ENCODE measurements around the gene PITPNC1.

GRCh38 chr17:67575325-67575724, 198.2 kb downstream of the PITPNC1 start:
- no peak for TF ChIP-seq POLR2A (IDR thresholded peaks at IDR 0.05; ENCODE audit: low read depth, low read length)
- TF ChIP-seq, protein P1, sequence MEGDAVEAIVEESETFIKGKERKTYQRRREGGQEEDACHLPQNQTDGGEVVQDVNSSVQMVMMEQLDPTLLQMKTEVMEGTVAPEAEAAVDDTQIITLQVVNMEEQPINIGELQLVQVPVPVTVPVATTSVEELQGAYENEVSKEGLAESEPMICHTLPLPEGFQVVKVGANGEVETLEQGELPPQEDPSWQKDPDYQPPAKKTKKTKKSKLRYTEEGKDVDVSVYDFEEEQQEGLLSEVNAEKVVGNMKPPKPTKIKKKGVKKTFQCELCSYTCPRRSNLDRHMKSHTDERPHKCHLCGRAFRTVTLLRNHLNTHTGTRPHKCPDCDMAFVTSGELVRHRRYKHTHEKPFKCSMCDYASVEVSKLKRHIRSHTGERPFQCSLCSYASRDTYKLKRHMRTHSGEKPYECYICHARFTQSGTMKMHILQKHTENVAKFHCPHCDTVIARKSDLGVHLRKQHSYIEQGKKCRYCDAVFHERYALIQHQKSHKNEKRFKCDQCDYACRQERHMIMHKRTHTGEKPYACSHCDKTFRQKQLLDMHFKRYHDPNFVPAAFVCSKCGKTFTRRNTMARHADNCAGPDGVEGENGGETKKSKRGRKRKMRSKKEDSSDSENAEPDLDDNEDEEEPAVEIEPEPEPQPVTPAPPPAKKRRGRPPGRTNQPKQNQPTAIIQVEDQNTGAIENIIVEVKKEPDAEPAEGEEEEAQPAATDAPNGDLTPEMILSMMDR (IDR thresholded peaks at IDR 0.05; ENCODE audit: extremely low read depth in 1 of 2, insufficient read depth in 1 of 2, low read depth in 1 of 2, low read length in 2 of 2) = no peak
- no peak for TF ChIP-seq FOS (IDR thresholded peaks at IDR 0.05; ENCODE audit: borderline replicate concordance, insufficient read depth, low read length)
- no peak for TF ChIP-seq POLR2AphosphoS5 (IDR thresholded peaks at IDR 0.05; ENCODE audit: insufficient read depth, low read depth, low read length)

Data from endothelial cell of umbilical vein (primary cell).